Measurements from ENCODE around the gene PCDH15.

Gene PCDH15

GRCh38 chr10:53839440-53840039 is 961.5 kb downstream of the PCDH15 start:
- no peak for DNase-seq

GRCh38 chr10:53836638-53837037 is 964.4 kb downstream of the PCDH15 start:
- DNase-seq = no peak

DNA sequence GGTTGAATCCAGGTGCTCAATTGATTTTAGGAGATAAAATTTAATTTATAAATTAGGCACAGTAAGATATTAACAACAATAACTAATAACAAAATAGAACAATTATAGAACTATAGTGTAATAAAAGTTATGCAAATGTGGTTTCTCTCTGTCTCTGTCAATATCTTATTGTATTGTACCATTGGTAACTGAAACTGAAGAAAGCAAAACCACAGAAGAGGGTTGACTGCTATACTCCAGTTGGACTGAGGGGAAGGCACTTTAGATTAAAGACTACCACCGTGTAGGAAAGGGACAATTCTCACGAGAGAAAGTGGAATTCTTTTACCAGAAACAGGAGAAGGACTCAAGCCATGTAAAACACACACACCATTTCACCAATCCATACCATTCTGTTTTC is 967.1 kb downstream of the PCDH15 start:
- DNase-seq = no peak

GRCh38 chr10:53827261-53827660 is 973.8 kb downstream of the PCDH15 start:
- DNase-seq = no peak

DNA sequence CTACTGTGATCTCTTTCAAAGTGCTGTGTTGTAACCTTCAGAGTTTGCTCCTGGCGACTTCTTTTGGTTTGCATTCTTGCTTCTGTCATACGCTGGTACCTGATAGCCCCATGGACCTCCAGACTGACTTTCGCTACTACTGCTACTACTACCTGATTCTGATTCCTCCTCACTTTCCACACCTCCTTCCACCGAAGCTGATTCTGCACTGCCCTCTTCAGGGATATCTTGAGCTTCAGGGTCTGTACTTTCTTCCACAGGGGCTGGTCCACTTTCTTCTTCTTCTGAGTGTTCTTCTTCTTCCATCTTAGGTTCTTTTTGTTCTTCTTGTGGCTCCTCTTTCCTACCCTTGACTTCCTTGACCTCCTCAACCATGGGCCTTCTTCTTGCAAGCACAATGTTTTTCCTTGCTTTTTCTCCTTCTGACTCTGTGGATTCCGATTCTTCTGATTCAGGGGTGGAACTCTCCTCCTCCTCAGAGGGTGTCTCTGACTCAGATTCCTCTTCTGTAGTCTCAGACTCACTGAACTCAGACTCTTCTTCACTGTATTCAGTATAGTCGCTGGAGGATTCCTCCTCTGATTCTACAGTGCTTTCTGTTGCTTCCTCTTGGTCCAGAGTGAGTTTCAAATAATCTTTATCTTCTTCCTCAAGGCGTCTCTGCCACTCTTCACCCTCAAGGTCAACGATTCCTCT is 992.2 kb downstream of the PCDH15 start:
- no peak for DNase-seq

DNA sequence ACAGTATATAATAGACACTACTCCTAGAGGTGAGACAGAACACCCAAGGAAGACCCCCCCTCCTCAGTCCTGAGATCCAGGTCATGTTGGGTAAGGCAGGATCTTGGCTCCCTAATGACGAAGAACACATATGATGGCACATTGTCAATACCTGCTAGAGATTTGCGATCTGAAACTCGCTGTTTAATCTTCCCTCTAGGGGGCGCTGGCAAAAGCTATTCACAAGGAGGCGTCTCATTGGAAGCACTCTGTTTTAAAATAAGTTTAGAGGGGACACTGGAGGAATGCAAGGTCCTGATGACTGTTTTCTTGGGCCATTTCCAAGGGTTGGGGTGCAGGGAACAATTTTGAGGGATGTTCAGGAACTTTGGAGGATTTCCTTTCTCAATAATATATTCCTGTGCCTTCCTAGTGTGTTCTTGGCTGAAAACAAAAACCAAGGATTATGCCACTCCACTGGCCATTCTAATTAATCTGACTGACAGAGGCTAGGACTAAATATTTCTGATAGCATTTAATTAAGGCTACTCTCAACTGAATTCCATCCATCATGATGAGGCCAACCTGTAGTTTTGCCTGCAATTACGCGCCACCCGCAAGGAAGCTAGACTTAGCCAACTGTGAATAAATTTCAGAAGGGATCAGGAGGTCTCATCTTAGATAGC is 1014.7 kb downstream of the PCDH15 start:
- DNase-seq = no peak

DNA sequence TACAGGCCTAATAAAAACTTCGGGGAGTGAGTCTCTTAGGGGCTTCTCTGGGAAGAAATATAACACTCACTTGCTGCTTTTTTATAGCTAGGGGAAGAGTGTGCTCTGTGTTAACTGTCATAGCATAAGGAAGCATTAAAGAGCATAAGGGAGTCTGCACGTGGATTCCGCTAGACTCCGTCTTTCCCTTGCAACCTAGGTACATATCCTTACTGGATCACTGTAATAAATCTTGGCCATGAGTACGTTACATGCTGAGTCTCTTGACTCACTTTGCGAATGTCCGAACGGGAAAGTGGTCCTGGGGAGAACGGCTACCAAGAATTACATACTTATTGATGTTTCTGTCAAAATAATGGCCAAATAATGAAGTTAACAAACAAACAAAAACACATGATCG is 1029.3 kb downstream of the PCDH15 start:
- no peak for DNase-seq

DNA sequence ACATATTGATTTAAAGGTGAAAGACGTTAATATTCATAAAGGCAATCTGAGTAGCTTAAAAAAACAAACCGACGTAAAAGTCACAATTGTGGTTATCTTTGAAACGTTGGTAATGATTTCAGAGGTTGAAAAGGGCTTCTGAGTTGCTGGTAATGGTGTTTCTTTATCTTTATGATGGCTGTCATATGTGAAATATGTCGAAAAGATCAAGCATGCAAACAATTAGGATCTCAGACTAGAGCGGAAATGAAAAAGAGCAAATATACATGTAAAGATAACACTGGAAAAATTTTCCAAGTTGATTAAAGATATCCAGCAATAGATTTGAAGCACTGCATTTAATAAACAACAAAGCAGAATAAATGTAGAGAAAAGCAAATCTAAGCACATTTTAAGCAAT is 1030.1 kb downstream of the PCDH15 start:
- DNase-seq = no peak

DNA sequence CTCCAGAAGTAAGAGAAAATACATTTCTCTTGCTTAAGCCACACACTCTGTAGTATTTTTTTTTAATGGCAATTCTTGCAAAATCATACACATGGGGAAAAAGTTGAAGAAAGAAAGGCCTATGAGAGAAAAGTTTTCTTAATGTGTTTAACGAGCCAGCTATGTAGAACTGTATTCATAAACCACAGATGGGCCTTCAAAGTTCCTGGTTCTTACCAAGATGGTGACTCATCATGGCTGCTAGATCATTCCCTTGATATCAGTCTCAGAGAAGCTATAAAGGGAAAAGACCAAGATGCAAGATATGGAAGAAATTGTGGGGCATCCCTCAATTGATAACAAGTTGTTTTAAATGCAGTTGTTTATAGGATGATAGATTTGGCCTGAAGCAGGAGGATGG is 1035.7 kb downstream of the PCDH15 start:
- no peak for DNase-seq

DNA sequence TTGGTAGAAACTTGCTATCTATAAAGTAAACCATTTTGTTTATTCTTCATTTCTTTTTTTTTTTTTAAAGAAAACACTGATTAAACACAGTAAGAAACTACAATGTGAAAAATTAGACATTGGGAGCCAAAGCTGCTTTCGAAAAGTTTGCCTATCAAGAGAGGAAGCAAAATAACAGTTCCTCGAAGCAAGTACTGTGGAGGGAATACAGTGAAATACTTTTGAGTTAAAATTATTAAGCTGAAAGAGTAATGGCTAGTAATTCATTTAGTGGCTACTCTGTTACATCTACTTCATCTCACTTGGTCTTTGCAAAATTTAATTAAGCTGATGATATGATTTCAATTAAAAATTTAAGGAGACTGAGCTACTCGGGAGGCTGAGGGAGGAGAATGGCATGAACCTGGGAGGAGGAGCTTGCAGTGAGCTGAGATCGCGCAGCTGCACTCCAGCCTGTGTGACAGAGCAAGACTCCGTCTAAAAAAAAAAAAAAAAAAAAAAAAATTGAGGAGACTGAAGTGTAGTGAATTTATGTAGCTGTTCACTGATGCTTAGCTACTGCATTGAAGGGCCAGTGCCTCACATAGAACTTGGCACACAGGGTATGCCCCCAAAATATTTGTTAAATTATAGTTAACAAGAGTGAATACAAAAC is 1046.3 kb downstream of the PCDH15 start:
- DNase-seq = no peak
